GM12875 (cell line): Measurements from ENCODE around the gene MEGF11.

ENCODE experiments used
- H3K4me3 ChIP-seq: one replicate; pipeline ENCODE4 v1.5.1; 2011; ENCODE audit warnings: low read depth, low read length, control low read depth
- TF ChIP-seq, protein P1 (sequence below): IDR thresholded peaks from 2 replicates; pipeline ENCODE4 v1.5.1; 2011; ENCODE audit warnings: low read depth, mild to moderate bottlenecking, control low read depth, inconsistent platforms, low read length, moderate library complexity, borderline replicate concordance; ENCODE audit not compliant: insufficient read depth

Gene MEGF11

DNA sequence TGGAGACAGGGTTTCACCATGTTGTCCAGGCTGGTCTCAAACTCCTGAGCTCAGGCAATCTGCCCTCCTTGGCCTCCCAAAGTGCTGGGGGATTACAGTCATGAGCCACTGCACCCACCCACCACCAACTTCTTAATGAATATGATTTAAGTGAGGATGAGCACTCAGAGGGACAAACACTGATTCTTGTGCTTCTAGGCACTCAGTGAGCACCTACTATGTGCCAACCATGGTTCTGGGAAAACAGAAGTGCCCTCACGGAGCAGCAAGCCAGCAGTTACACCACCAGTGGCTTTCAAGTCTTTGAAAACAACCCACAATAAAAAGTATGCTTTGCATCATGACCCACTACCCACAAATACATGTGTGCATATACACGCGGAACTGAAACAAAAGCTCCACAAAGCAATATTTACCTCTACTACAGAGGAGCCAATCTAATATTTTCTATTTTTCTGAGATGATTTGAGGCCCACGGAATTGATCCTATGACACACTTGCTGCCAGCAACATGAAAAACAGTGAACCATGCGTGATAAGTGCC, 91.9 kb downstream of the MEGF11 start:
- H3K4me3 ChIP-seq: no peak overlapping the region
- TF ChIP-seq, protein P1, sequence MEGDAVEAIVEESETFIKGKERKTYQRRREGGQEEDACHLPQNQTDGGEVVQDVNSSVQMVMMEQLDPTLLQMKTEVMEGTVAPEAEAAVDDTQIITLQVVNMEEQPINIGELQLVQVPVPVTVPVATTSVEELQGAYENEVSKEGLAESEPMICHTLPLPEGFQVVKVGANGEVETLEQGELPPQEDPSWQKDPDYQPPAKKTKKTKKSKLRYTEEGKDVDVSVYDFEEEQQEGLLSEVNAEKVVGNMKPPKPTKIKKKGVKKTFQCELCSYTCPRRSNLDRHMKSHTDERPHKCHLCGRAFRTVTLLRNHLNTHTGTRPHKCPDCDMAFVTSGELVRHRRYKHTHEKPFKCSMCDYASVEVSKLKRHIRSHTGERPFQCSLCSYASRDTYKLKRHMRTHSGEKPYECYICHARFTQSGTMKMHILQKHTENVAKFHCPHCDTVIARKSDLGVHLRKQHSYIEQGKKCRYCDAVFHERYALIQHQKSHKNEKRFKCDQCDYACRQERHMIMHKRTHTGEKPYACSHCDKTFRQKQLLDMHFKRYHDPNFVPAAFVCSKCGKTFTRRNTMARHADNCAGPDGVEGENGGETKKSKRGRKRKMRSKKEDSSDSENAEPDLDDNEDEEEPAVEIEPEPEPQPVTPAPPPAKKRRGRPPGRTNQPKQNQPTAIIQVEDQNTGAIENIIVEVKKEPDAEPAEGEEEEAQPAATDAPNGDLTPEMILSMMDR: no peak

- TF ChIP-seq, protein P1: no peak
- no peak overlapping the region for H3K4me3 ChIP-seq
Observed at GRCh38 chr15:66161108-66161507, 92.4 kb downstream of the MEGF11 start.

GRCh38 chr15:66157507-66157906, 96.0 kb downstream of the MEGF11 start:
- TF ChIP-seq, protein P1: no peak

DNA sequence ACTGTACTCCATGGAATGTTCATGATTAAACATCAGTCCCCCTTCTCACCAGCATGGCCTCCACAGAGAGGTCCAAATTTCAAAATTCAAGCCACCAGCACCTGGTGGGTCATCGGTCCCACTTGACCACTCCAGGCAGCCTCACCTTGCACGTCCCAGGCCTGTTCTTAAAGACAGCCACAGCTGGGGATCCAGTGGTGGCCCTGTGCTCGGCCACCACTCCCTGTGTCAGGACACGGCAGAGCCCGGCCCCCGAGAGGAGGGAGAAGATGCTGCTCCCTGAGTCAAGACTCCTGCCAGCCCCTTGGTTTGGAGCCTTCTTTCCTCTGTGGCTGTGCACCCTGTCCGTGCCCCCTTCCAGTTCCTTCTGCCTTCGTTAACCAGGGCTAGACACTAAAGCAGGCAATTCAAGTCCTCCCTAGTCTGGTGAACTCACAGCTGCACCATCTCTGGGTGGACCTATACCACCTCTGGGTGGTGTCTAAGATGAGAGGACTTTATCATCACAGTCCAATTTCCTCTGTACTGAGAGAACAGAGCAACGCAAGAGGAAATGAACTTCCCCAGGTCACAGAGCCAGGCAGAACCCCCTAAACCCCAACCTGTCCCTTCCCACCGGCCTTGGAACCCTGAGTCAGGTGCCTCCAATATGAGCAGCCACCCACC, 97.1 kb downstream of the MEGF11 start:
- TF ChIP-seq, protein P1: no peak
- H3K4me3 ChIP-seq: no peak overlapping the region

More at GRCh38 chr15:66157507-66157906, 96.0 kb downstream of the MEGF11 start:
- H3K4me3 ChIP-seq: no peak overlapping the region

GRCh38 chr15:66155065-66155464, 98.5 kb downstream of the MEGF11 start:
- H3K4me3 ChIP-seq: no peak overlapping the region
- TF ChIP-seq, protein P1: no peak

DNA sequence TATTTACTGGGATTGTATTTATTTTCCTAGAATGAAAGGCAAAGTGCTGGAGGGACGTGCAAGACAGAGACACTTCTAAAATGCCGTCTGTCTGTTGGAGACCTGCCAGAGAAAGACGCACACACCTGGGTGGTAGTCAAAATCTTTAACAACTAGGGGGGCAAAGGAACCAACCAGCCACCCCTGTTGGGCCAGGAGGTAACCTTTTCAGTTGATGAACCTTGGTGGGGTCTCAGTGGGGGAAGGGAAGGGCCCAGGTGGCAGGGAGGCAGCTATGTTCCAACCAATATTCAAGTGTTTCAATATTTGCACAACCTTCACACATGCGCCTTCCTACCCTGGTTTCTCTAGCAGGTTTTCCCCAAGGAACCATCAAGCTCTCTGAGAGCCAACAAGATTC, 99.0 kb downstream of the MEGF11 start:
- no peak overlapping the region for H3K4me3 ChIP-seq
- TF ChIP-seq, protein P1: no peak
